ENCODE data around the gene ATP4B. TPM values are rescaled to one million over a fixed set of nuclear protein-coding genes. Genes with fewer than 3 reads are reported as not detected.

Gene ATP4B
- total RNA-seq, 2 donors from 2014 or later: not detected

DNA sequence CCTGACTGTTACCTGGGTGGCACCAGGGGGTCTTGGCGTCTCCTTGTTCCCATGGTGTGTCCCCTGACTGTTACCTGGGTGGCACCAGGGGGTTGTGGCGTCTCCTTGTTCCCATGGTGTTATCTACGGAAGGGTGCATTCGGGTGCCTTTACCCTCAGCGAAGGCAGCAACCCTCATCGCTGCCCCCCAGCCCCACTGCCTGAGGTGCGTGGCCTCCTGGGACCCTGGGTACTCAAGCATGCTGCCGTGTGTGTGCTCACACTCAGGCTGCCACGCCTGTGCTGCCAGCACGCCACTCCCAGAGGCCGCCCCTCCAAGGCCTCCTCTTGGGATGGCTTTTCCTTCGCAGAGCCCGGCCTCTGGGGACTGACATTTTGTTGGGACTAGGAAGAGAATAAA lies 48.4 kb downstream of the ATP4B start:
- Histone ChIP-seq H3K9ac (ENCODE audit: low read depth in 2 of 2, low read length in 2 of 2) (no peak overlapping the region), H3K9me3 (no peaks in the 10 kb centered on the region), H3K27me3 (no peaks in the 10 kb centered on the region), H3K36me3 (no peaks in the 10 kb centered on the region), H3K27ac (no peak overlapping the region), H3K4me1 (no peaks in the 10 kb centered on the region), H3K4me3 (no peak overlapping the region)
- DNase-seq: no peak
- TF ChIP-seq, protein P1, sequence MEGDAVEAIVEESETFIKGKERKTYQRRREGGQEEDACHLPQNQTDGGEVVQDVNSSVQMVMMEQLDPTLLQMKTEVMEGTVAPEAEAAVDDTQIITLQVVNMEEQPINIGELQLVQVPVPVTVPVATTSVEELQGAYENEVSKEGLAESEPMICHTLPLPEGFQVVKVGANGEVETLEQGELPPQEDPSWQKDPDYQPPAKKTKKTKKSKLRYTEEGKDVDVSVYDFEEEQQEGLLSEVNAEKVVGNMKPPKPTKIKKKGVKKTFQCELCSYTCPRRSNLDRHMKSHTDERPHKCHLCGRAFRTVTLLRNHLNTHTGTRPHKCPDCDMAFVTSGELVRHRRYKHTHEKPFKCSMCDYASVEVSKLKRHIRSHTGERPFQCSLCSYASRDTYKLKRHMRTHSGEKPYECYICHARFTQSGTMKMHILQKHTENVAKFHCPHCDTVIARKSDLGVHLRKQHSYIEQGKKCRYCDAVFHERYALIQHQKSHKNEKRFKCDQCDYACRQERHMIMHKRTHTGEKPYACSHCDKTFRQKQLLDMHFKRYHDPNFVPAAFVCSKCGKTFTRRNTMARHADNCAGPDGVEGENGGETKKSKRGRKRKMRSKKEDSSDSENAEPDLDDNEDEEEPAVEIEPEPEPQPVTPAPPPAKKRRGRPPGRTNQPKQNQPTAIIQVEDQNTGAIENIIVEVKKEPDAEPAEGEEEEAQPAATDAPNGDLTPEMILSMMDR (IDR thresholded peaks at IDR 0.05): no peak
- intact Hi-C loops (cut with DNase I): no loop called here

DNA sequence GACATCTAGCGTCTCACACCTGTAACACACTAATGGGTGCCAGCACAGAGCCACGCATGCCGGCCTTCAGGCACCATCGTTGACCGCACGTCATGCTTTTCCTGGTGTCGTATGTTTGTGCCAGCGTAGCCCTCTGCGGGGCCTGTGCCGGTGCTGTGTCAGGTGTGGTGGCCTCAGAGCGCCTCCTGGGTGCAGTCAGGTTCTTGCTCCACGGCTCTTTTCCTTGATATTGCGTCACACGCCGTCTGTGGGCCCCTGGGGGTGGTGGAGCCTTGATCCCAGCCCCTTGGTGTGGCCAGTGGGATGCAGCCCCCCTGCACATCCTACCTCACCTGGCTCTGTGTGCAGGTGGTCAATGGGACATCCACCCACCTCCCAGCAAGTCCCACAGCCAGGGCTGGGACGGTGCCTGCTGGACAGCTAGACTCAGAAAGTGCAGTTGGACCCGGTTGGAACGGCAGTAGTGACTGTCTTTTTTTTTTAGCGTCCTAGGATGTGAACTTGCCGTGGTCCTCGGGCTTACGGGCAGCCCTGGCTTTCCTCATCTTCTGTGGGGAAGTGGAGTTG lies 48.9 kb downstream of the ATP4B start:
- H3K27me3 ChIP-seq: no peaks in the 10 kb centered on the region
- intact Hi-C loops (cut with DNase I): no loop called here
- no peaks in the 10 kb centered on the region for H3K4me1 ChIP-seq
- H3K9me3 ChIP-seq: no peaks in the 10 kb centered on the region
- H3K27ac ChIP-seq: no peak overlapping the region
- H3K4me3 ChIP-seq: no peak overlapping the region
- H3K36me3 ChIP-seq: no peaks in the 10 kb centered on the region
- H3K9ac ChIP-seq (ENCODE audit: low read depth in 2 of 2, low read length in 2 of 2): no peak overlapping the region
- no peak for DNase-seq
- TF ChIP-seq, protein P1 (IDR thresholded peaks at IDR 0.05): no peak

DNA sequence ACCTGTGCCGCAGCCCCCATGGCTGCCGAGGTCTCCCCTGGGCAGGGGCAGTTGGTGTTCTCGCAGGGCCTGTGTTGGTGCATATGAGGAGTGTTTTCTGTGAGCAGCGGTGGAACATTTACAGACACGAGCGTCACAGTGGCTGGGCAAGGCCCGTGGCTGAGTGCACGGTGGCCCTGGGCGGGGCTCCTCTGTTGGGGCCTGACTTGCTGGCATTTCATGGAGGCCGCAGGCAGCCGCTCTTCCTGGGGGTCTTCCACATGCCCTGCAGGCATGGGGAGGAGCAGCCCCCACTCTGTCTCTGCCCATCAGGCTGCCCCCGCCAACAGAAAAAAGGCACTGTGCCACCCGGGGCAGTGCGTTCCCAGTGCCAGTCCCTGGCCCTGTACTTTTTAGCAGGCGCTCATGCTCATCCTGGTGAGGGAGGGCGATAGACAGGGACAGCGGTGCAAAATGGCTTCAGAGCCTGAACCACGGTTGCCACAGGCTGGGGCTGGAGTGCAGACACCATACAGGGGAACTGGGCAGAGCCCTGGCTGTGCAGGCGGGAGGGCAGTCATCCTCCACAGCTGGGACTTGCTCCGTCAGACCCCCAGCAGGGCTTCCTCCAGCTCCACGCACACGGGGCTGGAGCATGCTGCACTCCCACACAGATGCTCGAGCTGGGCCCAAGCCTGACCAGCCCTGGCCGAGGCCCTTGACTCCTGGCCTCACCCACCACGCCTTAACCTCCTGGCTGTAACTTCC lies 49.9 kb downstream of the ATP4B start:
- Histone ChIP-seq H3K4me3 (no peak overlapping the region), H3K36me3 (no peaks in the 10 kb centered on the region), H3K27me3 (no peaks in the 10 kb centered on the region), H3K9me3 (no peaks in the 10 kb centered on the region), H3K9ac (ENCODE audit: low read depth in 2 of 2, low read length in 2 of 2) (no peak overlapping the region), H3K4me1 (no peaks in the 10 kb centered on the region), H3K27ac (no peak overlapping the region)
- intact Hi-C loops (cut with DNase I): no loop called here
- TF ChIP-seq, protein P1 (IDR thresholded peaks at IDR 0.05): no peak
- no peak for DNase-seq

DNA sequence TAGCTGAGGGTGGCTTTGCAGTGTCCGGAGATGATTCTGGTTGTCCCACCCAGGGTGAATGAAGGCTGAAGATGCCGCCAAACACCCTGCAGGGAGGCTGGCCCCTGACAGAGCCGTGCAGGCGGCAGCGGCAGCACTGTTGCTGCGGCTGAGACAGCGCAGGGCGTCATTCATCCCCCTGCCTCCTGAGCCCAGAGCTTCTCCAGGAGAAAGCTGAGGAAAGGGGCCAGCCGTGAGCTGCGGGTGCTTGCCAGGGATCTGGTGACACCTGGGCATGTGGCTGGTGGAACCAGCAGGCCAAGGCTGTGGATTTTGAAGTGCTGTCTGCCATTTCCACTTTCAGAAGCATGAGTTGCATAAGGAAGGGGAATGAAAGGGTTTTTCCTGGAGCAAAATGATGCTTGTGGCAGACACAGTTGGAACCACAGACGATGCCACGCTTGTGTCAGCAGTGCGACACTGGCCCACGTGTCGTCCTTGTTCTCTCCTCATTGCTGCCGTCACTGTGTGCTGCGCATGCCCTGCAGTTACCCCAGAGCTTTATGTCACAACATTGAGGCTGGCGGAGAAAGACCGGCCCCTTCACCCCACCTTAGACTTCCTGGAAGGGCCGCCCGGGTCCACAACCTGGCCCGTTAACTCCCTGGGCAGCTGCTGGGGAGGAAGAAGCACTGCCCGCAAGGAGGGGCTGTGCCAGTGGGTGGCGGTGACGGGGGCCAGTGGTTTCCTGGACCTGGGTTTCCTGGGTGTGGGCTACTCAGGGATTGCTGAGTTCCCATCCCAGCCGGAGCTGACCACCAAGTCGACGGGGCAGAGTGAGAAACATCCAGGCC lies 50.7 kb downstream of the ATP4B start:
- Histone ChIP-seq H3K36me3 (no peaks in the 10 kb centered on the region), H3K27ac (no peak overlapping the region), H3K4me1 (no peaks in the 10 kb centered on the region), H3K27me3 (no peaks in the 10 kb centered on the region), H3K4me3 (no peak overlapping the region), H3K9ac (ENCODE audit: low read depth in 2 of 2, low read length in 2 of 2) (no peak overlapping the region), H3K9me3 (no peaks in the 10 kb centered on the region)
- no peak for DNase-seq
- intact Hi-C loops (cut with DNase I): no loop called here
- TF ChIP-seq, protein P1 (IDR thresholded peaks at IDR 0.05): no peak

DNA sequence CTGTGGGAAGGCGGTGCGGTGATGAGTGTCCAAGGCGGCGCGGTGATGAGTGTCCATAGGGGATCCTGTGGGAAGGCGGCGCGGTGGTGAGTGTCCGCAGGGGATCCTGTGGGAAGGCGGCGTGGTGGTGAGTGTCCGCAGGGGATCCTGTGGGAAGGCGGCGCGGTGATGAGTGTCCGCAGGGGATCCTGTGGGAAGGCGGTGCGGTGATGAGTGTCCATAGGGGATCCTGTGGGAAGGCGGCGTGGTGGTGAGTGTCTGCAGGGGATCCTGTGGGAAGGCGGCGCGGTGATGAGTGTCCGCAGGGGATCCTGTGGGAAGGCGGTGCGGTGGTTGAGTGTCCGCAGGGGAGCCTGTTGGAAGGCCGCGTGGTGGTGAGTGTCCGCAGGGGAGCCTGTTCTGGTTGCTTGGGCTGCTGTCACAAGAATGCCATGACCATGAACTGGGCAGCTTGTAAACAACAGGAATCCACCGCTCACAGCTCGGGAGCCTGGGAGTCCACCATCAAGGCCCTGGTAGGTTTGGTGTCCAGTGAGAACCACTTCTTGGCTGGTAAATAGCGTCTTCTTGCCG lies 52.0 kb downstream of the ATP4B start:
- TF ChIP-seq, protein P1 (IDR thresholded peaks at IDR 0.05): no peak
- no peak overlapping the region for H3K27ac ChIP-seq
- no peaks in the 10 kb centered on the region for H3K4me1 ChIP-seq
- H3K27me3 ChIP-seq: no peaks in the 10 kb centered on the region
- no peaks in the 10 kb centered on the region for H3K9me3 ChIP-seq
- no peaks in the 10 kb centered on the region for H3K36me3 ChIP-seq
- H3K9ac ChIP-seq (ENCODE audit: low read depth in 2 of 2, low read length in 2 of 2): no peak overlapping the region
- intact Hi-C loops (cut with DNase I): no loop called here
- no peak overlapping the region for H3K4me3 ChIP-seq
- no peak for DNase-seq

Data from colonic mucosa (tissue), 4 donors.